Measurements from ENCODE around the gene CNPY4. TPM values are rescaled to one million over a fixed set of nuclear protein-coding genes. Genes with fewer than 3 reads are reported as not detected.
A peak's percentile ranks its signal among the peaks of the same experiment; 100 is the strongest.

CNPY4 gene
- total and polyA plus RNA-seq, 2 donors (not counting 1 experiment from before 2014, with no cell fraction given), result 8.0 to 13.9 TPM

GRCh38 chr7:100126239-100126930 is 7.0 kb downstream of the CNPY4 start:
- Histone ChIP-seq H2AFZ (ENCODE audit: insufficient read depth, low read depth, low read length, poor library complexity, severe bottlenecking) (peak overlapping the region; percentile 99), H3K79me2 (ENCODE audit: control insufficient read depth, insufficient read depth, low read length) (peaks cover 23% of the 10 kb centered on the region), H3K27me3 (replicated peaks in 1 of 4; ENCODE audit: control extremely low read depth in 1 of 4, control insufficient read depth in 3 of 4, insufficient read depth in 4 of 4, low read length in 3 of 4) (no peaks in the 10 kb centered on the region), H3K9ac (ENCODE audit: low read length) (peak overlapping the region; percentile 91), H4K20me1 (ENCODE audit: control insufficient read depth, insufficient read depth, low read length, poor library complexity, severe bottlenecking) (no peaks in the 10 kb centered on the region), H3K4me3 (ENCODE audit: control extremely low read depth in 1 of 5, extremely low read depth in 1 of 5, insufficient read depth in 1 of 5, low read depth in 2 of 5, low read length in 4 of 5) (peak overlapping the region; percentile 54 to 84 (median 78)), H3K9me3 (ENCODE audit: control extremely low read depth in 1 of 3, control insufficient read depth in 2 of 3, insufficient read depth in 1 of 3, low read length in 2 of 3) (no peaks in the 10 kb centered on the region), H3K4me2 (replicated peaks; ENCODE audit: low read depth, low read length, poor library complexity, severe bottlenecking) (peak overlapping the region; percentile 100), H3K4me1 (ENCODE audit: control insufficient read depth in 2 of 2, insufficient read depth in 2 of 2, low read length in 2 of 2) (peaks cover 20 to 36% of the 10 kb centered on the region in 2 donors), H3K27ac (ENCODE audit: low read length in 2 of 2) (peak overlapping the region; percentile 83 to 95), H3K36me3 (replicated peaks in 1 of 2; ENCODE audit: control extremely low read depth in 1 of 2, control insufficient read depth in 1 of 2, extremely low read depth in 1 of 2, insufficient read depth in 2 of 2, low read length in 1 of 2) (no peaks in the 10 kb centered on the region)
- CTCF ChIA-PET, result interaction anchor here (0.6 to 2.9 kb wide), 5 partner anchors 16 to 281 kb away, joined by 3 to 25 read pairs (median 6); partner anchors contain the start of genes AP4M1 and MCM7
- ATAC-seq (ENCODE audit: low read depth) (no peak), DNase-seq (no peak)
- peak overlapping the region; percentile 100 for H3K27ac Mint-ChIP-seq
- H3K9me3 Mint-ChIP-seq (ENCODE audit: insufficient read depth), result no peaks in the 10 kb centered on the region
- peak overlapping the region; percentile 100 for H3K4me3 Mint-ChIP-seq
- TF ChIP-seq CTCF (IDR thresholded peaks at IDR 0.05) (no peak), EZH2 (IDR thresholded peaks at IDR 0.05; ENCODE audit: borderline replicate concordance, insufficient read depth, low read depth, low read length, poor library complexity, severe bottlenecking) (no peak)
- intact Hi-C loops (cut with micrococcal nuclease), result loop anchor here (1.0 kb wide), 1 partner anchor 32 kb away; the partner anchor contains the start of gene TRAPPC14
- WGBS (ENCODE audit: insufficient coverage), result 19% methylated on average over 29 of the region's 29 CpGs
- H3K4me1 Mint-ChIP-seq, result peaks cover 34% of the 10 kb centered on the region
- no peaks in the 10 kb centered on the region for H3K27me3 Mint-ChIP-seq
- POLR2A ChIA-PET, result interaction anchor here (0.7 to 2.6 kb wide), 3 partner anchors 25 to 303 kb away, joined by 3 to 37 read pairs (median 7); partner anchors contain the start of genes AP4M1 and MCM7

Measured in B cell (primary cell).